Peyer's patch (tissue), 4 donors: Measurements from ENCODE around the gene UBL4B.

ENCODE experiments used
- POLR2A ChIP-seq, 2 donors: fragments of 450-650 bp; IDR thresholded peaks; one replicate each; pipeline ENCODE4 v1.5.1; 2017; ENCODE audit warnings: antibody characterized with exemption in 2 of 2, mild to moderate bottlenecking in 2 of 2, moderate library complexity in 2 of 2
- TF ChIP-seq, protein P1 (sequence below), 6 experiments: fragments of 450-650 bp in 4 of 6; fragments of 200-600 bp in 2 of 6; sonication (generic) in 1 of 6; IDR thresholded peaks; one replicate each; pipeline ENCODE4 v1.5.1; 2017 to 2019; ENCODE audit warnings: antibody characterized with exemption in 6 of 6, mild to moderate bottlenecking in 3 of 6, moderate library complexity in 1 of 6

DNA sequence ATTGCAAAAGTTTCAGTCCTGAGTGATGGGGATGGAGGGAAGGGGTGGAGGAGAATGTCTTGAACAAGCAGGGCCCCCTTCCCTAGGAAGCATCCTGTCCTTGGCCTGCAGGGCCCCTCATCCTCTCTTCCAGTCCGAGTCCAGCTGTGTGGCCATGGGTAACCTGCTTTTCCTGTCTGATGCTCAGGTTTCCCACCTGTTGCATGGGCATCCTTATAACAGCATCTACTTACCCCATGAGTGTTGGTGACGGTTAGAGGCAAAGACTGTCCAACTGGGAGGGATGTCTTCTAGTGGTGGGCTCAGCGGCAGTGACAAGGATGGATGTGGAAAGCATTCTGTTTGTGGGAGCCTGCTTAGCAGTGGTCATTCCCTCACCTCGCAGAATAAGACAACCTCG, 1.9 kb downstream of the UBL4B start:
- TF ChIP-seq, protein P1, sequence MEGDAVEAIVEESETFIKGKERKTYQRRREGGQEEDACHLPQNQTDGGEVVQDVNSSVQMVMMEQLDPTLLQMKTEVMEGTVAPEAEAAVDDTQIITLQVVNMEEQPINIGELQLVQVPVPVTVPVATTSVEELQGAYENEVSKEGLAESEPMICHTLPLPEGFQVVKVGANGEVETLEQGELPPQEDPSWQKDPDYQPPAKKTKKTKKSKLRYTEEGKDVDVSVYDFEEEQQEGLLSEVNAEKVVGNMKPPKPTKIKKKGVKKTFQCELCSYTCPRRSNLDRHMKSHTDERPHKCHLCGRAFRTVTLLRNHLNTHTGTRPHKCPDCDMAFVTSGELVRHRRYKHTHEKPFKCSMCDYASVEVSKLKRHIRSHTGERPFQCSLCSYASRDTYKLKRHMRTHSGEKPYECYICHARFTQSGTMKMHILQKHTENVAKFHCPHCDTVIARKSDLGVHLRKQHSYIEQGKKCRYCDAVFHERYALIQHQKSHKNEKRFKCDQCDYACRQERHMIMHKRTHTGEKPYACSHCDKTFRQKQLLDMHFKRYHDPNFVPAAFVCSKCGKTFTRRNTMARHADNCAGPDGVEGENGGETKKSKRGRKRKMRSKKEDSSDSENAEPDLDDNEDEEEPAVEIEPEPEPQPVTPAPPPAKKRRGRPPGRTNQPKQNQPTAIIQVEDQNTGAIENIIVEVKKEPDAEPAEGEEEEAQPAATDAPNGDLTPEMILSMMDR (IDR thresholded peaks at IDR 0.05) = no peak
- TF ChIP-seq POLR2A (IDR thresholded peaks at IDR 0.05) = no peak
